Fibroblast of villous mesenchyme (primary cell): ENCODE measurements around the gene MAP3K9. TPM values are rescaled to one million over a fixed set of nuclear protein-coding genes. Genes with fewer than 3 reads are reported as not detected.

Source experiments
- DNase-seq: peaks from one replicate; pipeline ENCODE4 v3.0.0-alpha.2; 2010; ENCODE audit warnings: low read depth
- H3K4me3 ChIP-seq: 2 replicates; pipeline ENCODE4 v1.5.1; 2011; ENCODE audit warnings: low read depth, mild to moderate bottlenecking, low read length
- CTCF ChIP-seq: IDR thresholded peaks from 2 replicates; pipeline ENCODE4 v1.5.1; 2012; ENCODE audit warnings: low read depth, mild to moderate bottlenecking, low read length; ENCODE audit not compliant: insufficient read depth
- total RNA-seq: library from RNA; depleted of rRNA; stranded (reverse); fragments of >200 nt; gene quantifications from 2 replicates; pipeline ENCODE4 v1.2.3, GENCODE V29; 2012

MAP3K9 gene
- total RNA-seq, 1 donor = 0.43 TPM

DNA sequence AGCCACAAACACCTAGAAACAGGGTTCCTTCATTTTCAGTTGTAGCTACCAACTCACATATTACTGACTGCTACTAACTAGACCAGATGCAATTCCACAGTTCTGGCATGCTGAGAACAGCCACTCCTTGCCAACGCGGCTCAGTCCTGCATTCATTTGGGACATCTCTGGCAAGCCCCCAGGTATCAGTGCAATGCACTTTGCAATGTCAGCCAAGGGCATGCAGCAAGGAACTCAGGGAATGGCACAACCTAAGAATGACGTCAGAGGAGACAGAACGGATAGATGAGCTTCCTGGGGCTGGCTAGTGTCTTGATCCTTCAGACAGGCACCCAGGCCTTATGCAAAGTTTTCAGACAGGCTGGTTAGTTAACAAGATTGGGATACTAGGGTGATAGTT is 29.6 kb downstream of the MAP3K9 start:
- TF ChIP-seq CTCF = no peak
- DNase-seq = no peak
- no peak overlapping the region for H3K4me3 ChIP-seq

DNA sequence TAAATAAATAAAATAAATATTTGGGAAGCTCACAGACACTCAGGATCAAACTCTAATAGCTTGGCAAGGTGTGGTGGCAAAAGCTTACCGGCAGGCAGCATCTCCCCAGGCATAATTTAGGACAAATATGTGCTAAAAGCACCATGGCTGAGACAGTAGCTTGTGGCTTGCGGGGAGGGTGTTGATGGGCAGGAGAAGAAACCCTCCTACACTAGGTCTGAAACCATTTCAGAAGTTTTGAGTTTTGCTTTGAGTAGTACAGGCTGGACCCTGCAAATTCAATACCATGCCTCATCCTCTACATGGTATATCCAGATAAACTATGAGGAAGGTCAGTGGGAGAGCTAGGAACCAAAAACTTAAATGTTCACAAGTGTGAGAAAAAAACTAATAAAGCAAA is 33.1 kb downstream of the MAP3K9 start:
- no peak overlapping the region for H3K4me3 ChIP-seq
- TF ChIP-seq CTCF = no peak
- DNase-seq = no peak

DNA sequence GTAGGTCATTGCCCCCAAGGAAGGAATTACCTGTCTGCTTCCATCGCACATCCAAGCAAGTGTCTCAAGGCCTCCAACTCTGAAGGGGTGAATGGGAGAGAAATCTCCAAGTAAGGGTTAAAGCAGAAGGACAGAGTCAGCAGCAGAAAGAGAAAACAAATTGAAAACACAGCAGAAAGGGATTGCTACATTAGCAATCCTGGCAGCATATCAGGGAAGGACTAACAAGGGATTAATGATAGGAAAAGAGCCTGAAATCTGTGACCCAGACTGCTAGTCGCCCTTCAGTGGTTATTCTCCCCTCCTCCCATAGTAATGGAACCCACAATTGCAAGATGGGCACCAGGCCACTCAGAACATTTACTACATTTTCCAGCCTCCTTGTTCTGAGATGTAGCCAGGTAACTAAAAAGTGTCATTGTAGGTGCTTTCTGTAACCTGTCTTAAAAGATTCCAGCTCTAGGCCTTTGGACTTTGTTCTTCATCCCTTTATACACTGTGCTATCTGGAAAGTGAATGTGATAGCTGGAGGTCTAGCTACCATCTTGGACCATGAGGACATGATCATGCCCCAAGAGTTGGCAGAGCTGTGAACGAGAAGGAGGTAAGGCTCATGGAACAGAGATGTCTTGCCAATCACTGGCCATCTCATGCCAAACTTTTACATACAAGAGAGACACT is 36.0 kb downstream of the MAP3K9 start:
- no peak for TF ChIP-seq CTCF
- no peak overlapping the region for H3K4me3 ChIP-seq
- DNase-seq = no peak

GRCh38 chr14:70771781-70772212 is 37.5 kb downstream of the MAP3K9 start:
- no peak for DNase-seq
- TF ChIP-seq CTCF = no peak
- no peak overlapping the region for H3K4me3 ChIP-seq

GRCh38 chr14:70770490-70770889 is 38.8 kb downstream of the MAP3K9 start:
- TF ChIP-seq CTCF = no peak
- no peak for DNase-seq
- H3K4me3 ChIP-seq = no peak overlapping the region

DNA sequence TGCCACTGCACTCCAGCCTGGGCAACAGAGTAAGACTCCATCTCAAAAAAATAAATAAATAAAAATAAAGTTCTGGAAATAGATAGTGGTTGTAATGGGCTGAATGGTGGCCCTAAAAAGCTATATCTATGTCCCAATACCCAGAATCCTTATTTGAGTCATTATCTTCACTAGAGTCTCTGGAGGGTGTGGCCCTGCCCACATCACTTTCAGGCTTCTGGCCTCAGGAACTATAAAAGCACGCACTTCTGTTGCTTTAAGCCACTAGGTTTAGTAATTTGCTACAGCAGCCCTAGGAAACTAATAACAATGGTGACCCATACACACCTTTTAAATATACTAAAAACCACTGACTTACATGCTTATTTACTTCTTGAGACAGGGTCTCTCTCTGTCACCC is 49.9 kb downstream of the MAP3K9 start:
- H3K4me3 ChIP-seq = no peak overlapping the region
- DNase-seq = no peak
- TF ChIP-seq CTCF = no peak

- TF ChIP-seq CTCF = no peak
- H3K4me3 ChIP-seq = no peak overlapping the region
- no peak for DNase-seq
These were observed 53.7 kb downstream of the MAP3K9 start for GRCh38 chr14:70755655-70756054.
